HEK293T (cell line): Measurements from ENCODE around the gene TKTL2.
"Not testable (repeated sequence)": the region's sequence is repeated elsewhere in the genome, so short reads cannot be mapped to it uniquely, and the experiment has no call there.

Experiments used
- CTCF ChIA-PET: fragments of 350-600 bp; formaldehyde crosslinking; extraction: SDS; loops from one replicate; lab custom pipeline; 2021; ENCODE audit warnings: antibody characterized with exemption, inconsistent platforms; lab: Yijun Ruan, JAX
- POLR2A ChIA-PET: fragments of 350-600 bp; formaldehyde crosslinking; extraction: SDS; loops from one replicate; lab custom pipeline; 2020; ENCODE audit warnings: antibody characterized with exemption, inconsistent platforms; lab: Yijun Ruan, JAX
- DNase-seq: peaks from one replicate; pipeline ENCODE4 v3.0.0; 2012; ENCODE audit warnings: mixed read lengths; ENCODE audit errors: extremely low spot score
- ARNT ChIP-seq: fragments of 450-650 bp; IDR thresholded peaks from 2 replicates; pipeline ENCODE4 v1.6.1; 2017; ENCODE audit warnings: mild to moderate bottlenecking
- BHLHE40 ChIP-seq: fragments of 450-650 bp; IDR thresholded peaks from 2 replicates; pipeline ENCODE4 v1.6.1; 2016; ENCODE audit warnings: mild to moderate bottlenecking, moderate library complexity, borderline replicate concordance
- CTBP1 ChIP-seq: fragments of 450-650 bp; IDR thresholded peaks from 2 replicates; pipeline ENCODE4 v1.6.1; 2016; ENCODE audit warnings: borderline replicate concordance
- ELF4 ChIP-seq: fragments of 450-650 bp; IDR thresholded peaks from 2 replicates; pipeline ENCODE4 v1.6.1; 2017; ENCODE audit warnings: antibody characterized with exemption
- FOXA1 ChIP-seq: fragments of 450-650 bp; IDR thresholded peaks from 2 replicates; pipeline ENCODE4 v1.6.1; 2016; ENCODE audit warnings: mild to moderate bottlenecking
- FOXK2 ChIP-seq: fragments of 450-650 bp; IDR thresholded peaks from 2 replicates; pipeline ENCODE4 v1.6.1; 2016; ENCODE audit warnings: mild to moderate bottlenecking
- FOXM1 ChIP-seq: fragments of 450-650 bp; IDR thresholded peaks from 2 replicates; pipeline ENCODE4 v1.6.1; 2017; ENCODE audit warnings: mild to moderate bottlenecking, borderline replicate concordance
- HDGF ChIP-seq: fragments of 450-650 bp; IDR thresholded peaks from 2 replicates; pipeline ENCODE4 v1.6.1; 2017; ENCODE audit warnings: antibody characterized with exemption, borderline replicate concordance
- L3MBTL2 ChIP-seq: fragments of 450-650 bp; conservative IDR thresholded peaks from 2 replicates; pipeline ENCODE4 v1.6.1; 2016; ENCODE audit warnings: mild to moderate bottlenecking
- LEF1 ChIP-seq: fragments of 450-650 bp; IDR thresholded peaks from 2 replicates; pipeline ENCODE4 v1.6.1; 2017; ENCODE audit warnings: mild to moderate bottlenecking, borderline replicate concordance
- NFRKB ChIP-seq: fragments of 450-650 bp; IDR thresholded peaks from 2 replicates; pipeline ENCODE4 v1.6.1; 2016; ENCODE audit warnings: mild to moderate bottlenecking, moderate library complexity
- SP1 ChIP-seq: fragments of 450-650 bp; IDR thresholded peaks from 2 replicates; pipeline ENCODE4 v1.6.1; 2017
- SUZ12 ChIP-seq: fragments of 450-650 bp; IDR thresholded peaks from 2 replicates; pipeline ENCODE4 v1.6.1; 2016; ENCODE audit warnings: mild to moderate bottlenecking
- TARDBP ChIP-seq: fragments of 450-650 bp; IDR thresholded peaks from 2 replicates; pipeline ENCODE4 v1.6.1; 2016
- ZNF384 ChIP-seq: fragments of 450-650 bp; IDR thresholded peaks from 2 replicates; pipeline ENCODE4 v1.6.1; 2016
- TF ChIP-seq, protein P1 (sequence below): fragments of 450-650 bp; IDR thresholded peaks from 2 replicates; pipeline ENCODE4 v1.6.1; 2016

The TKTL2 gene

GRCh38 chr4:163462556-163462955, 11.0 kb downstream of the TKTL2 start:
- no peak for DNase-seq
- TF ChIP-seq SP1 (no peak), ARNT (no peak), FOXA1 (no peak), LEF1 (no peak), HDGF (no peak), FOXK2 (no peak), ELF4 (no peak), TARDBP (no peak), SUZ12 (no peak), FOXM1 (no peak), NFRKB (no peak), CTBP1 (no peak), ZNF384 (no peak), L3MBTL2 (no peak)
- TF ChIP-seq, protein P1, sequence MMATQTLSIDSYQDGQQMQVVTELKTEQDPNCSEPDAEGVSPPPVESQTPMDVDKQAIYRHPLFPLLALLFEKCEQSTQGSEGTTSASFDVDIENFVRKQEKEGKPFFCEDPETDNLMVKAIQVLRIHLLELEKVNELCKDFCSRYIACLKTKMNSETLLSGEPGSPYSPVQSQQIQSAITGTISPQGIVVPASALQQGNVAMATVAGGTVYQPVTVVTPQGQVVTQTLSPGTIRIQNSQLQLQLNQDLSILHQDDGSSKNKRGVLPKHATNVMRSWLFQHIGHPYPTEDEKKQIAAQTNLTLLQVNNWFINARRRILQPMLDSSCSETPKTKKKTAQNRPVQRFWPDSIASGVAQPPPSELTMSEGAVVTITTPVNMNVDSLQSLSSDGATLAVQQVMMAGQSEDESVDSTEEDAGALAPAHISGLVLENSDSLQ, result no peak
- POLR2A ChIA-PET, result no interaction called here
- CTCF ChIA-PET, result no interaction called here

- ChIA-PET POLR2A (no interaction called here), CTCF (interaction anchor here (0.6 kb wide), 2 partner anchors 11 to 146 kb away, joined by 3 to 4 read pairs; no protein-coding TSS in a partner anchor)
- TF ChIP-seq, protein P1, result no peak
- no peak for TF ChIP-seq FOXM1
- no peak for TF ChIP-seq L3MBTL2
- no peak for TF ChIP-seq FOXK2
- TF ChIP-seq CTBP1, result no peak
- no peak for TF ChIP-seq HDGF
- TF ChIP-seq SP1, result no peak
- TF ChIP-seq ZNF384, result no peak
- TF ChIP-seq LEF1, result no peak
- TF ChIP-seq ARNT, result no peak
- TF ChIP-seq ELF4, result no peak
- no peak for TF ChIP-seq BHLHE40
- no peak for DNase-seq
Measured at GRCh38 chr4:163448540-163449203, 24.9 kb downstream of the TKTL2 start.

GRCh38 chr4:163447481-163447880, 26.1 kb downstream of the TKTL2 start:
- no peak for DNase-seq
- TF ChIP-seq, protein P1, result no peak
- TF ChIP-seq HDGF, result no peak
- no peak for TF ChIP-seq FOXM1
- TF ChIP-seq ELF4, result no peak
- TF ChIP-seq FOXA1, result no peak
- no peak for TF ChIP-seq CTBP1
- TF ChIP-seq NFRKB, result no peak
- POLR2A ChIA-PET, result no interaction called here
- CTCF ChIA-PET, result no interaction called here

DNA sequence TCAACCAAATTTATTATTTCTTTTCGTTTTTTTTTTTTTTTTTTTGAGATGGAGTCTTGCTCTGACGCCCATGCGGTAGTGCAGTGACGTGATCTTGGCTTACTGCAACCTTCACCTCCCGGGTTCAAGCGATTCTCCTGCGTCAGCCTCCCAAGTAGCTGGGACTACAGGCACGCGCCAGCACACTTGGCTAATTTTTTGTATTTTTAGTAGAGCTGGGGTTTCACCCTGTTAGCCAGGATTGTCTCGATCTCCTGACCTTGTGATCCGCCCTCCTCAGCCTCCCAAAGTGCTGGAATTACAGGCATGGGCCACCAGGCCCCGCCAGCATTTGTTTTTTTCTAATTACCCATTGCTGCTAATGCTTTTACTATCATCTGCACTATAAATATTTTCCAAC, 26.5 kb downstream of the TKTL2 start:
- CTCF ChIA-PET, result interaction anchor here (0.5 kb wide), 1 partner anchor 592 kb away, joined by 3 read pairs; no protein-coding TSS in a partner anchor
- POLR2A ChIA-PET, DNase-seq: not testable (repeated sequence)

DNA sequence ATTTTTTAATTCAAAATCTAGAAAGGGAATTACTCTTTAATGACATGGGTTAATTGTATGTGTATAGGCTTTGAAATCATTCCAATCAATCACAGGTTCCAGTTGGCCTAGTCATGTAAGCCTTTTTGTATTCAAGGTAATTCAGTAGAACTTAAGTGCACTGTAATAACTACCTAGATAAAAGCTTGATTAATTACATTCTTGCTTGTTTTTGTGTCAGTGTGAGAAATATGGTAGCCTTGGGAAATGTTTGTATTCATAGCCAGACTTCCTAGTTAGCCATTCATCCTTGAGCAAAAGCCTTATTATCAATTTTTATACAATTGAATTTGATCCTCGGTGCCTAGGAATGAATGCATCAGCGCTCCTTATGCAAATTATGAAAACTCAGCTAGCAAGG, 33.5 kb downstream of the TKTL2 start:
- no peak for TF ChIP-seq ARNT
- no peak for TF ChIP-seq SUZ12
- TF ChIP-seq L3MBTL2, result no peak
- TF ChIP-seq, protein P1, result no peak
- TF ChIP-seq FOXA1, result no peak
- TF ChIP-seq FOXM1, result no peak
- no peak for TF ChIP-seq BHLHE40
- no peak for TF ChIP-seq HDGF
- TF ChIP-seq SP1, result no peak
- no peak for TF ChIP-seq LEF1
- TF ChIP-seq ELF4, result no peak
- no peak for TF ChIP-seq FOXK2
- no peak for TF ChIP-seq TARDBP
- no peak for TF ChIP-seq NFRKB
- no peak for TF ChIP-seq ZNF384
- TF ChIP-seq CTBP1, result no peak
- ChIA-PET POLR2A (no interaction called here), CTCF (no interaction called here)
- DNase-seq, result no peak
